Neural progenitor cell (in vitro differentiated cells): Measurements from ENCODE around the gene TRIP4. TPM values are rescaled to one million over a fixed set of nuclear protein-coding genes. Genes with fewer than 3 reads are reported as not detected.
"Not testable (repeated sequence)": the region's sequence is repeated elsewhere in the genome, so short reads cannot be mapped to it uniquely, and the experiment has no call there.

Experiments
- DNase-seq: peaks from one replicate; pipeline ENCODE4 v3.0.0-alpha.2; 2016; ENCODE audit warnings: low spot score
- H2AFZ ChIP-seq: fragments of 200-600 bp; sonication (generic); replicated peaks from 2 replicates; pipeline ENCODE4 v1.6.1; 2016; ENCODE audit warnings: antibody characterized with exemption
- H3F3A ChIP-seq: fragments of 200-600 bp; sonication (generic); 2 replicates; pipeline ENCODE4 v1.6.1; 2016; ENCODE audit warnings: antibody characterized with exemption, low read depth
- H3K27ac ChIP-seq: fragments of 200-600 bp; sonication (generic); 2 replicates; pipeline ENCODE4 v1.5.1; 2016; ENCODE audit warnings: mild to moderate bottlenecking
- H3K27me3 ChIP-seq: fragments of 200-600 bp; sonication (generic); 2 replicates; pipeline ENCODE4 v1.6.1; 2016; ENCODE audit warnings: mild to moderate bottlenecking, moderate library complexity
- H3K36me3 ChIP-seq: fragments of 200-600 bp; sonication (generic); 2 replicates; pipeline ENCODE4 v1.5.1; 2016
- H3K4me1 ChIP-seq: fragments of 200-600 bp; sonication (generic); 2 replicates; pipeline ENCODE4 v1.6.1; 2016; ENCODE audit warnings: mixed run types
- H3K4me2 ChIP-seq: fragments of 200-600 bp; sonication (generic); 2 replicates; pipeline ENCODE4 v1.6.1; 2016
- H3K4me3 ChIP-seq: fragments of 200-600 bp; sonication (generic); 2 replicates; pipeline ENCODE4 v1.5.1; 2016
- H3K79me2 ChIP-seq: fragments of 200-600 bp; sonication (generic); 2 replicates; pipeline ENCODE4 v1.6.1; 2016; ENCODE audit warnings: low read depth
- H3K9ac ChIP-seq: fragments of 200-600 bp; sonication (generic); 2 replicates; pipeline ENCODE4 v1.6.1; 2016
- H3K9me3 ChIP-seq: fragments of 200-600 bp; sonication (generic); 2 replicates; pipeline ENCODE4 v1.5.1; 2016; ENCODE audit warnings: low read depth
- H4K20me1 ChIP-seq: fragments of 200-600 bp; sonication (generic); 2 replicates; pipeline ENCODE4 v1.6.1; 2016; ENCODE audit warnings: low read depth
- H3K27ac Mint-ChIP-seq: 3 replicates; pipeline ENCODE4 v1.8.0; 2021; ENCODE audit warnings: mixed read lengths
- H3K27me3 Mint-ChIP-seq: 2 replicates; pipeline ENCODE4 v1.8.0; 2022; ENCODE audit warnings: low read depth, mild to moderate bottlenecking, inconsistent platforms, moderate library complexity, mixed read lengths; ENCODE audit not compliant: insufficient read depth
- H3K36me3 Mint-ChIP-seq: 3 replicates; pipeline ENCODE4 v1.8.0; 2021; ENCODE audit warnings: mixed read lengths
- H3K4me1 Mint-ChIP-seq: 3 replicates; pipeline ENCODE4 v1.8.0; 2021; ENCODE audit warnings: mixed read lengths
- H3K4me3 Mint-ChIP-seq: 3 replicates; pipeline ENCODE4 v1.8.0; 2021; ENCODE audit warnings: mild to moderate bottlenecking, moderate library complexity, mixed read lengths
- H3K9me3 Mint-ChIP-seq: 3 replicates; pipeline ENCODE4 v1.8.0; 2020; ENCODE audit warnings: mixed read lengths
- EZH2 ChIP-seq: fragments of 200-600 bp; sonication (generic); IDR thresholded peaks from 2 replicates; pipeline ENCODE4 v1.6.1; 2017; ENCODE audit warnings: antibody characterized with exemption, mild to moderate bottlenecking, moderate library complexity
- EZH2phosphoT487 ChIP-seq: fragments of 200-600 bp; sonication (generic); IDR thresholded peaks from 2 replicates; pipeline ENCODE4 v1.6.1; 2017; ENCODE audit warnings: antibody characterized with exemption
- total RNA-seq: library from RNA; depleted of rRNA; stranded (reverse); fragments of >200 nt; gene quantifications from 2 replicates; pipeline ENCODE4 v1.2.3, GENCODE V29; 2015; ENCODE audit warnings: low replicate concordance
- TF ChIP-seq, protein P1 (sequence below): fragments of 200-600 bp; sonication (generic); IDR thresholded peaks from 2 replicates; pipeline ENCODE4 v1.5.1; 2017; ENCODE audit warnings: antibody characterized with exemption, mild to moderate bottlenecking

The TRIP4 gene
- total RNA-seq, 1 donor from 2014 or later: 17.3 TPM

DNA sequence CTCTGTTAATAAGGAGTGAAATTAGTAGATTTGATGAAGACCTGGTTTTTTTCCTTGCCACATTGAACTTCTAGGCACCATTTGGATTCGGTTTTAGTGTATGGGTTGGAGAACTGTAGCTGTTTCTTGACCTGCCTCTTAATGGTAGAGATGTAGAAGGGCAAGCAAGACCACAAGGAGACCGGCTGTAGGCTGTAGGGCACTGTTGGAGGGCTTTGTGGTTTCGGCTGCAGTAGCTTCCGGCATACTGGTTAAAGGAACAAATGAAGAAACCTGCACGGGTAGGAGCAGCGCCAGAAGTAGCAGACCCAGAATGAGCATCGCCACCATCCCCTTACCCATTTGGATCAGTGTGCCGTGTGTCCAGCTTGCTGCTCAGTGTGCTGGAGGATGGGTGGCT lies 14.3 kb upstream of the TRIP4 start:
- H4K20me1 ChIP-seq: no peaks in the 10 kb centered on the region
- H3K4me2 ChIP-seq: no peak overlapping the region
- no peak overlapping the region for H3K4me3 ChIP-seq
- peaks cover 19% of the 10 kb centered on the region for H3K36me3 Mint-ChIP-seq
- peaks cover 2% of the 10 kb centered on the region for H3K27me3 Mint-ChIP-seq
- H3K9ac ChIP-seq: no peak overlapping the region
- no peak overlapping the region for H3K27ac Mint-ChIP-seq
- no peaks in the 10 kb centered on the region for H3K4me1 ChIP-seq
- H3K79me2 ChIP-seq: peaks cover 68% of the 10 kb centered on the region
- no peaks in the 10 kb centered on the region for H3K4me1 Mint-ChIP-seq
- H3K27me3 ChIP-seq: no peaks in the 10 kb centered on the region
- DNase-seq: no peak
- peaks cover 11% of the 10 kb centered on the region for H3K36me3 ChIP-seq
- H3K9me3 Mint-ChIP-seq: no peaks in the 10 kb centered on the region
- H3K27ac ChIP-seq: no peak overlapping the region
- H3K4me3 Mint-ChIP-seq: no peak overlapping the region
- no peaks in the 10 kb centered on the region for H3K9me3 ChIP-seq
- peaks cover 22% of the 10 kb centered on the region for H3F3A ChIP-seq
- H2AFZ ChIP-seq: no peak overlapping the region
- TF ChIP-seq EZH2phosphoT487 (no peak), EZH2 (no peak)
- TF ChIP-seq, protein P1, sequence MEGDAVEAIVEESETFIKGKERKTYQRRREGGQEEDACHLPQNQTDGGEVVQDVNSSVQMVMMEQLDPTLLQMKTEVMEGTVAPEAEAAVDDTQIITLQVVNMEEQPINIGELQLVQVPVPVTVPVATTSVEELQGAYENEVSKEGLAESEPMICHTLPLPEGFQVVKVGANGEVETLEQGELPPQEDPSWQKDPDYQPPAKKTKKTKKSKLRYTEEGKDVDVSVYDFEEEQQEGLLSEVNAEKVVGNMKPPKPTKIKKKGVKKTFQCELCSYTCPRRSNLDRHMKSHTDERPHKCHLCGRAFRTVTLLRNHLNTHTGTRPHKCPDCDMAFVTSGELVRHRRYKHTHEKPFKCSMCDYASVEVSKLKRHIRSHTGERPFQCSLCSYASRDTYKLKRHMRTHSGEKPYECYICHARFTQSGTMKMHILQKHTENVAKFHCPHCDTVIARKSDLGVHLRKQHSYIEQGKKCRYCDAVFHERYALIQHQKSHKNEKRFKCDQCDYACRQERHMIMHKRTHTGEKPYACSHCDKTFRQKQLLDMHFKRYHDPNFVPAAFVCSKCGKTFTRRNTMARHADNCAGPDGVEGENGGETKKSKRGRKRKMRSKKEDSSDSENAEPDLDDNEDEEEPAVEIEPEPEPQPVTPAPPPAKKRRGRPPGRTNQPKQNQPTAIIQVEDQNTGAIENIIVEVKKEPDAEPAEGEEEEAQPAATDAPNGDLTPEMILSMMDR: no peak

DNA sequence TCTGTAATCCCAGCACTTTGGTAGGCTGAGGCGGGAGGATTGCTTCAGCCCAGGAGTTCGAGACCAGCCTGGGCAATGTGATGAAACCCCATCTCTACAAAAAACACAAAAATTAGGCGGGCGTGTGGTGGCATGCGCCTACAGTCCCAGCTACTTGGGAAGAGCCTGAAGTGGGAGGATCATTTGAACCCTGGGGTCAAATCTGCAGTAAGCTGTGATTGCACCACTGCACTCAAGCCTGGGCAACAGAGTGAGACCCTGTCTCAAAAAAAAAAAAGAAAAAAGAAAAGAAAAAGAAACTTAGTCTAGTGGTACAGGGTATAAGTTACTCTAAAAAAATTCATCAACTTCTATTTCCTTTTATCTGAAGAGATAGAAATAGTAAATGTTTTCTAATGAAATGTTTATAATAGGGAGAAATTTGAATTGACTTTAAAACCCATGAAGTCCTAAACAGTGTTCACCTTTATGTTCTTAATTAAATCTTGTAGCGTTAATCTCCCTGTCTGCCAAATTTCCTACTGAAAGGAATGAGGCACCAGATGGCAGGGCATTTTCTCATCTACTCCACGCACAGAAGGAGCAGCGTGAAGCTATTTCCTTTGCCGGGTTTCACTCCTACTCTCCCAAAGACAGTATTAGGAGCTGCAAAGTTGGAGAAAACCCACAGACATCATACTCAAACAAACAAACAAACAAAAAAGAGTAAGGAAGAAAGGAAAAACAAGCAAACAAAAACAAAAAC lies 8.2 kb upstream of the TRIP4 start:
- no peak overlapping the region for H2AFZ ChIP-seq
- peaks cover 31% of the 10 kb centered on the region for H3K4me1 Mint-ChIP-seq
- peaks cover 2% of the 10 kb centered on the region for H3K27me3 Mint-ChIP-seq
- peaks cover 8% of the 10 kb centered on the region for H3K36me3 Mint-ChIP-seq
- H3K27ac ChIP-seq: no peak overlapping the region
- H3K4me1 ChIP-seq: peaks cover 14% of the 10 kb centered on the region
- peaks cover 3% of the 10 kb centered on the region for H4K20me1 ChIP-seq
- H3K9me3 ChIP-seq: no peaks in the 10 kb centered on the region
- no peak overlapping the region for H3K27ac Mint-ChIP-seq
- H3K9me3 Mint-ChIP-seq: no peaks in the 10 kb centered on the region
- H3K4me3 ChIP-seq: peak overlapping the region; percentile 69
- no peaks in the 10 kb centered on the region for H3K27me3 ChIP-seq
- H3K4me3 Mint-ChIP-seq: peak overlapping the region; percentile 97
- H3K36me3 ChIP-seq: peaks cover 11% of the 10 kb centered on the region
- no peak for DNase-seq
- H3K79me2 ChIP-seq: peaks cover 66% of the 10 kb centered on the region
- H3F3A ChIP-seq: peaks cover 24% of the 10 kb centered on the region
- TF ChIP-seq EZH2phosphoT487 (no peak), EZH2 (no peak)
- TF ChIP-seq, protein P1: no peak
- no peak overlapping the region for H3K9ac ChIP-seq
- H3K4me2 ChIP-seq: peak overlapping the region; percentile 89

DNA sequence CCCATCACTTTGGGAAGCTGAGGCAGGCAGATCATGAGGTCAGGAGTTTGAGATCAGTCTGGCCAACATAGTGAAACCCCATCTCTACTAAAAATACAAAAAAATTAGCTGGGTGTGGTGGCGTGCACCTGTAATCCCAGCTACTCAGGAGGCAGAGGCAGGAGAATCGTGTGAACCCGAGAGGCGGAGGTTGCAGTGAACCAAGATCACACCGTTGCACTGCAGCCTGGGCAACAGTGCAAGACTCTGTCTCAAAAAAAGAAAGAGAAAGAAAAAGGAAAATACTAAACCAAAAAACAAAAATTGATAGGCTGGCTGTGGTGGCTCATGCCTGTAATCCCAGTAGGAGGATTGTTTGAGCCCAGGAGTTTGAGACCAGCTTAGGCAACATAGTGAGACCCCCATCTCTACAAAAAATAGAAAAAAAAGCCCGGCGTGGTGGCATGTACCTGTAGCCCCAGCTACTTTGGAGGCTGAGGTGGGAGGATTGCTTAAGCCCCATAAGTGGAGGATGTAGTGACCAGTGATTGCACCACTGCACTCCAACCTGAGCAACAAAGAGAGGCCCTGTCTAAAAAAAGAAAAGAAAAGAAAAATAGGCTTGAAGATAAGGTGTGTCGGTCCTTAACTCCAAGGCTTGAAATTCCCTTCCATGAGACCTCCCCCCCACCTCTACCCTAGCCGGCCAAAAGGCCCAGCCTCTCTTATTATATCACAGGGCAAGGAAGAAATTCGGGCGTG lies 7.3 kb upstream of the TRIP4 start:
- not testable (repeated sequence) for H3K9me3 Mint-ChIP-seq, H3K27me3 ChIP-seq, H4K20me1 ChIP-seq, H3K36me3 Mint-ChIP-seq, H3K9me3 ChIP-seq, H3K27ac ChIP-seq, H3K27ac Mint-ChIP-seq, DNase-seq, H3K27me3 Mint-ChIP-seq
- H3K9ac ChIP-seq: peak overlapping the region; percentile 40
- H3F3A ChIP-seq: peaks cover 24% of the 10 kb centered on the region
- peak overlapping the region; percentile 89 for H3K4me2 ChIP-seq
- peaks cover 11% of the 10 kb centered on the region for H3K36me3 ChIP-seq
- peak overlapping the region; percentile 69 for H3K4me3 ChIP-seq
- peaks cover 14% of the 10 kb centered on the region for H3K4me1 ChIP-seq
- peak overlapping the region; percentile 97 for H3K4me3 Mint-ChIP-seq
- peaks cover 31% of the 10 kb centered on the region for H3K4me1 Mint-ChIP-seq
- H2AFZ ChIP-seq: peak overlapping the region; percentile 79
- H3K79me2 ChIP-seq: peaks cover 58% of the 10 kb centered on the region
